Activated CD8-positive, alpha-beta T cell treated with anti-CD3 and anti-CD28 coated beads for 36 hours (primary cell): Measurements from ENCODE around the gene FOXL3. TPM values are rescaled to one million over a fixed set of nuclear protein-coding genes. Genes with fewer than 3 reads are reported as not detected.

Source experiments
- ATAC-seq: fragments of 200-7000 bp; cut with Tn5 transposase; one replicate; pipeline ENCODE4 v1.10.0; 2021; ENCODE audit warnings: mild to moderate bottlenecking, moderate library complexity
- CTCF ChIA-PET: fragments of 350-600 bp; sonication (Branson Sonifier 250); formaldehyde crosslinking; loops from one replicate; lab custom pipeline; 2021; ENCODE audit warnings: antibody characterized with exemption; lab: Charles Lee
- POLR2A ChIA-PET: fragments of 350-600 bp; sonication (Branson Sonifier 250); formaldehyde crosslinking; loops from one replicate; lab custom pipeline; 2021; ENCODE audit warnings: antibody characterized with exemption; lab: Charles Lee
- DNase-seq: peaks from one replicate; pipeline ENCODE4 v3.0.0-alpha.2; 2020
- H3K27ac Mint-ChIP-seq: one replicate; pipeline ENCODE4 v1.8.0; 2021; ENCODE audit warnings: mild to moderate bottlenecking, mixed read lengths
- H3K27me3 Mint-ChIP-seq: one replicate; pipeline ENCODE4 v1.8.0; 2021; ENCODE audit warnings: mixed read lengths
- H3K36me3 Mint-ChIP-seq: one replicate; pipeline ENCODE4 v1.8.0; 2021; ENCODE audit warnings: low read depth, mixed read lengths
- H3K4me1 Mint-ChIP-seq: one replicate; pipeline ENCODE4 v1.8.0; 2021; ENCODE audit warnings: low read depth, mixed read lengths
- H3K4me3 Mint-ChIP-seq: one replicate; pipeline ENCODE4 v1.8.0; 2021; ENCODE audit warnings: mild to moderate bottlenecking, moderate library complexity, mixed read lengths
- H3K9me3 Mint-ChIP-seq: one replicate; pipeline ENCODE4 v1.8.0; 2021; ENCODE audit warnings: mixed read lengths
- CTCF ChIP-seq: fragments of 200-600 bp; IDR thresholded peaks from one replicate; pipeline ENCODE4 v1.8.0; 2022; ENCODE audit warnings: antibody characterized with exemption, mild to moderate bottlenecking
- intact Hi-C: fragments of 100-400 bp; cut with micrococcal nuclease; formaldehyde crosslinking; loops from one replicate; pipeline ENCODE4 v1.10.0; 2022
- total RNA-seq, 2 experiments: library from RNA; stranded (reverse); gene quantifications; one replicate each; pipeline ENCODE4 v1.2.3, GENCODE V29; 2021

The FOXL3 gene
- total RNA-seq, 2 experiments from 2014 or later = not detected

GRCh38 chr7:279821-280220 lies 10.1 kb upstream of the FOXL3 start:
- intact Hi-C loops = no loop called here
- POLR2A ChIA-PET = no interaction called here
- Mint-ChIP-seq H3K9me3 (peaks cover 2% of the 10 kb centered on the region), H3K27ac (no peak overlapping the region), H3K4me1 (no peaks in the 10 kb centered on the region), H3K36me3 (no peaks in the 10 kb centered on the region), H3K4me3 (no peak overlapping the region), H3K27me3 (peaks cover 10% of the 10 kb centered on the region)
- ATAC-seq (no peak), DNase-seq (no peak)
- TF ChIP-seq CTCF = no peak
- CTCF ChIA-PET = interaction anchor here (1.2 kb wide), 1 partner anchor 16 kb away, joined by 3 read pairs; no protein-coding TSS in a partner anchor

GRCh38 chr7:280461-280860 lies 9.5 kb upstream of the FOXL3 start:
- TF ChIP-seq CTCF = no peak
- peaks cover 10% of the 10 kb centered on the region for H3K27me3 Mint-ChIP-seq
- intact Hi-C loops = no loop called here
- DNase-seq (no peak), ATAC-seq (no peak)
- CTCF ChIA-PET = interaction anchor here (0.9 to 1.2 kb wide), 2 partner anchors 16 kb away, joined by 3 read pairs; no protein-coding TSS in a partner anchor
- no peak overlapping the region for H3K4me3 Mint-ChIP-seq
- H3K9me3 Mint-ChIP-seq = peaks cover 2% of the 10 kb centered on the region
- no peak overlapping the region for H3K27ac Mint-ChIP-seq
- POLR2A ChIA-PET = no interaction called here
- H3K36me3 Mint-ChIP-seq = no peaks in the 10 kb centered on the region
- H3K4me1 Mint-ChIP-seq = no peaks in the 10 kb centered on the region

GRCh38 chr7:281637-282036 lies 8.3 kb upstream of the FOXL3 start:
- POLR2A ChIA-PET = no interaction called here

GRCh38 chr7:282621-283020 lies 7.3 kb upstream of the FOXL3 start:
- POLR2A ChIA-PET = interaction anchor here (0.6 kb wide), 1 partner anchor 132 kb away, joined by 6 read pairs; no protein-coding TSS in a partner anchor
- H3K4me1 Mint-ChIP-seq = no peaks in the 10 kb centered on the region
- no peak for ATAC-seq
- no peaks in the 10 kb centered on the region for H3K36me3 Mint-ChIP-seq
- intact Hi-C loops = no loop called here
- no peak for TF ChIP-seq CTCF
- CTCF ChIA-PET = no interaction called here
- peaks cover 12% of the 10 kb centered on the region for H3K27me3 Mint-ChIP-seq
- H3K4me3 Mint-ChIP-seq = no peak overlapping the region
- no peak for DNase-seq
- no peaks in the 10 kb centered on the region for H3K9me3 Mint-ChIP-seq
- H3K27ac Mint-ChIP-seq = no peak overlapping the region

More at GRCh38 chr7:281637-282036, 8.3 kb upstream of the FOXL3 start:
- ATAC-seq (no peak), DNase-seq (no peak)
- CTCF ChIA-PET = interaction anchor here (0.9 kb wide), 1 partner anchor 17 kb away, joined by 3 read pairs; no protein-coding TSS in a partner anchor
- peaks cover 10% of the 10 kb centered on the region for H3K27me3 Mint-ChIP-seq
- H3K9me3 Mint-ChIP-seq = no peaks in the 10 kb centered on the region
- no peak overlapping the region for H3K27ac Mint-ChIP-seq
- no peaks in the 10 kb centered on the region for H3K4me1 Mint-ChIP-seq
- no peak for TF ChIP-seq CTCF
- intact Hi-C loops = no loop called here
- no peak overlapping the region for H3K4me3 Mint-ChIP-seq
- H3K36me3 Mint-ChIP-seq = no peaks in the 10 kb centered on the region

GRCh38 chr7:284762-285722 lies 4.9 kb upstream of the FOXL3 start:
- no peak overlapping the region for H3K4me3 Mint-ChIP-seq
- H3K9me3 Mint-ChIP-seq = no peaks in the 10 kb centered on the region
- no peak for DNase-seq
- peaks cover 17% of the 10 kb centered on the region for H3K27me3 Mint-ChIP-seq
- ChIA-PET POLR2A (no interaction called here), CTCF (no interaction called here)
- no peaks in the 10 kb centered on the region for H3K4me1 Mint-ChIP-seq
- intact Hi-C loops = no loop called here
- no peaks in the 10 kb centered on the region for H3K36me3 Mint-ChIP-seq
- no peak overlapping the region for H3K27ac Mint-ChIP-seq
- no peak for ATAC-seq
- no peak for TF ChIP-seq CTCF
